CD14-positive monocyte (primary cell): ENCODE measurements around the gene NFRKB. TPM values are rescaled to one million over a fixed set of nuclear protein-coding genes. Genes with fewer than 3 reads are reported as not detected.

ENCODE experiments used
- DNase-seq, 3 donors: peaks; one replicate each; pipeline ENCODE4 v3.0.0-alpha.2; 2011 to 2022
- H2AFZ ChIP-seq: 2 replicates; pipeline ENCODE4 v1.6.0; 2012; ENCODE audit warnings: mild to moderate bottlenecking, low read depth, low read length, inconsistent platforms; ENCODE audit not compliant: insufficient read depth, poor library complexity, severe bottlenecking
- H3K27ac ChIP-seq, 2 donors: 1 replicate in 1 of 2; 2 replicates in 1 of 2; pipeline ENCODE4 v1.5.1; 2012 to 2013; ENCODE audit warnings: low read length in 2 of 2, control low read depth in 1 of 2, inconsistent platforms in 1 of 2, low read depth in 1 of 2, mild to moderate bottlenecking in 1 of 2
- H3K27me3 ChIP-seq, 2 donors: one replicate each; pipeline versions ENCODE4 v1.6.0 to v1.6.1; 2011 to 2013; ENCODE audit warnings: low read length in 2 of 2; ENCODE audit not compliant: control insufficient read depth in 2 of 2, insufficient read depth in 2 of 2
- H3K36me3 ChIP-seq, 2 donors: replicated peaks in 1 of 2; 1 replicate in 1 of 2; 2 replicates in 1 of 2; pipeline versions ENCODE4 v1.5.1 to v1.6.1; 2012 to 2013; ENCODE audit warnings: low read length in 2 of 2, control low read depth in 1 of 2, inconsistent platforms in 1 of 2, mild to moderate bottlenecking in 1 of 2; ENCODE audit not compliant: insufficient read depth in 2 of 2, control insufficient read depth in 1 of 2
- H3K4me1 ChIP-seq, 2 donors: 1 replicate in 1 of 2; 2 replicates in 1 of 2; pipeline versions ENCODE4 v1.5.1 to v1.6.1; 2012 to 2013; ENCODE audit warnings: low read length in 2 of 2, control low read depth in 1 of 2, inconsistent platforms in 1 of 2, mild to moderate bottlenecking in 1 of 2, moderate library complexity in 1 of 2; ENCODE audit not compliant: insufficient read depth in 2 of 2, control insufficient read depth in 1 of 2
- H3K4me2 ChIP-seq: replicated peaks from 2 replicates; pipeline ENCODE3; 2012; ENCODE audit warnings: low read length, moderate library complexity, mild to moderate bottlenecking; ENCODE audit not compliant: poor library complexity, severe bottlenecking; ENCODE audit errors: extremely low read depth
- H3K4me3 ChIP-seq, 3 experiments: fragments of 200-600 bp in 1 of 3; sonication (generic) in 1 of 3; replicated peaks in 1 of 3; 1 replicate in 2 of 3; 2 replicates in 1 of 3; pipeline ENCODE4 v1.5.1; 2011 to 2013; ENCODE audit warnings: low read length in 3 of 3, mild to moderate bottlenecking in 3 of 3, control low read depth in 2 of 3, low read depth in 2 of 3, inconsistent platforms in 1 of 3, moderate library complexity in 1 of 3
- H3K79me2 ChIP-seq: 2 replicates; pipeline ENCODE4 v1.6.0; 2012; ENCODE audit warnings: mild to moderate bottlenecking, control low read depth, inconsistent platforms, low read length, moderate library complexity; ENCODE audit not compliant: insufficient read depth
- H3K9ac ChIP-seq: 2 replicates; pipeline ENCODE4 v1.6.0; 2017; ENCODE audit warnings: low read length, mild to moderate bottlenecking; ENCODE audit not compliant: insufficient read depth, poor library complexity, severe bottlenecking
- H3K9me3 ChIP-seq, 2 donors: replicated peaks in 1 of 2; 1 replicate in 1 of 2; 2 replicates in 1 of 2; pipeline versions ENCODE4 v1.5.1 to v1.6.1; 2012 to 2013; ENCODE audit warnings: low read length in 2 of 2, control low read depth in 1 of 2; ENCODE audit not compliant: control insufficient read depth in 1 of 2, insufficient read depth in 1 of 2
- H4K20me1 ChIP-seq: 2 replicates; pipeline ENCODE4 v1.6.0; 2012; ENCODE audit warnings: mild to moderate bottlenecking, low read length, control low read depth, moderate library complexity; ENCODE audit not compliant: insufficient read depth
- H3K27ac Mint-ChIP-seq, 7 donors: one replicate each; pipeline ENCODE4 v1.8.0; 2020; ENCODE audit warnings: mild to moderate bottlenecking in 7 of 7, mixed read lengths in 7 of 7, moderate library complexity in 6 of 7, inconsistent platforms in 2 of 7
- H3K27me3 Mint-ChIP-seq, 3 donors: one replicate each; pipeline ENCODE4 v1.8.0; 2021 to 2022; ENCODE audit warnings: low read depth in 3 of 3, mild to moderate bottlenecking in 3 of 3, mixed read lengths in 3 of 3, moderate library complexity in 3 of 3, inconsistent platforms in 1 of 3
- H3K36me3 Mint-ChIP-seq, 2 donors: one replicate each; pipeline ENCODE4 v1.8.0; 2020; ENCODE audit warnings: mixed read lengths in 2 of 2, inconsistent platforms in 1 of 2, mild to moderate bottlenecking in 1 of 2
- H3K4me1 Mint-ChIP-seq: one replicate; pipeline ENCODE4 v1.8.0; 2020; ENCODE audit warnings: mild to moderate bottlenecking, mixed read lengths
- H3K4me3 Mint-ChIP-seq, 2 donors: one replicate each; pipeline ENCODE4 v1.8.0; 2020; ENCODE audit warnings: mild to moderate bottlenecking in 2 of 2, mixed read lengths in 2 of 2, moderate library complexity in 1 of 2
- H3K9me3 Mint-ChIP-seq, 7 donors: one replicate each; pipeline ENCODE4 v1.8.0; 2020 to 2022; ENCODE audit warnings: mixed read lengths in 7 of 7, mild to moderate bottlenecking in 6 of 7, moderate library complexity in 6 of 7, inconsistent platforms in 2 of 7
- WGBS: methylation state at CpG from one replicate; pipeline ENCODE4 v1.1.5; 2013; ENCODE audit warnings: missing lambda C conversion rate; ENCODE audit not compliant: insufficient coverage; 5-methylcytosine and 5-hydroxymethylcytosine counted together
- intact Hi-C, 2 donors: fragments of 100-400 bp; cut with micrococcal nuclease; formaldehyde crosslinking; loops; one replicate each; pipeline versions ENCODE4 v1.15.0 to v1.15.1; 2023
- polyA plus RNA-seq, 3 donors: library from polyadenylated mRNA; depleted of rRNA in 1 of 3; unstranded in 2 of 3; stranded (reverse) in 1 of 3; fragments of 300-500 nt in 2 of 3; fragments of >200 nt in 1 of 3; fragmentation: Illumina TruSeq in 2 of 3; gene quantifications; 1 replicate in 2 of 3; 2 replicates in 1 of 3; pipeline ENCODE4 v1.2.3, GENCODE V29; 2012 to 2021
- TF ChIP-seq, protein P1 (sequence below): fragments of 200-600 bp; IDR thresholded peaks from one replicate; pipeline ENCODE4 v1.8.0; 2022; ENCODE audit warnings: antibody characterized with exemption, mild to moderate bottlenecking

The NFRKB gene
- polyA plus RNA-seq, 3 donors = 5.8 to 25.6 (median 9.1) TPM

DNA sequence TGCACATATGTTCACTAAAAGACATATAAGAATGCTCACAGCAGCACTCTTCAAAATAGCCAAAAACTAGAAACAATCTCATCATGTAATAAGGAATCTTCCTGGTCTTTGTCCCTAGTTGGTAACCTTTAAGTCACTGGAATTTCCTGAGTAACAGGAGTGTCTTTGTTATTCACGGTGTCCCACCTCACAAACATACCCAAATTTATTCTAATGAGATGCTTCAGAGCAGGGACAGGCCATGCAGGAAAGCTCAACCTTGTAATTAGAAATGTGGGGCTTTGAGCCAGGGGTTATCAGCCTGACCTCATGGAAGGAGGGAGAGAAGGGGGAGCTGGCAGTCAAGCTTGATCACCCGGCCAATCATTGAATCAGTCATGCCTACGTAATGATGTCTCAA lies 40.3 kb upstream of the NFRKB start:
- TF ChIP-seq, protein P1, sequence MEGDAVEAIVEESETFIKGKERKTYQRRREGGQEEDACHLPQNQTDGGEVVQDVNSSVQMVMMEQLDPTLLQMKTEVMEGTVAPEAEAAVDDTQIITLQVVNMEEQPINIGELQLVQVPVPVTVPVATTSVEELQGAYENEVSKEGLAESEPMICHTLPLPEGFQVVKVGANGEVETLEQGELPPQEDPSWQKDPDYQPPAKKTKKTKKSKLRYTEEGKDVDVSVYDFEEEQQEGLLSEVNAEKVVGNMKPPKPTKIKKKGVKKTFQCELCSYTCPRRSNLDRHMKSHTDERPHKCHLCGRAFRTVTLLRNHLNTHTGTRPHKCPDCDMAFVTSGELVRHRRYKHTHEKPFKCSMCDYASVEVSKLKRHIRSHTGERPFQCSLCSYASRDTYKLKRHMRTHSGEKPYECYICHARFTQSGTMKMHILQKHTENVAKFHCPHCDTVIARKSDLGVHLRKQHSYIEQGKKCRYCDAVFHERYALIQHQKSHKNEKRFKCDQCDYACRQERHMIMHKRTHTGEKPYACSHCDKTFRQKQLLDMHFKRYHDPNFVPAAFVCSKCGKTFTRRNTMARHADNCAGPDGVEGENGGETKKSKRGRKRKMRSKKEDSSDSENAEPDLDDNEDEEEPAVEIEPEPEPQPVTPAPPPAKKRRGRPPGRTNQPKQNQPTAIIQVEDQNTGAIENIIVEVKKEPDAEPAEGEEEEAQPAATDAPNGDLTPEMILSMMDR = no peak
- Mint-ChIP-seq H3K4me3 (no peak overlapping the region), H3K36me3 (peaks cover 50 to 55% of the 10 kb centered on the region in 2 donors), H3K4me1 (peaks cover 11% of the 10 kb centered on the region), H3K27ac (no peak overlapping the region), H3K9me3 (no peaks in the 10 kb centered on the region), H3K27me3 (no peaks in the 10 kb centered on the region)
- H3K9ac ChIP-seq = no peak overlapping the region
- H3K4me2 ChIP-seq = no peak overlapping the region
- H3K79me2 ChIP-seq = no peaks in the 10 kb centered on the region
- H3K27ac ChIP-seq = no peak overlapping the region
- intact Hi-C loops = no loop called here
- no peak overlapping the region for H2AFZ ChIP-seq
- peaks cover 6 to 30% of the 10 kb centered on the region in 2 donors for H3K36me3 ChIP-seq
- DNase-seq = no peak
- peaks cover 9 to 10% of the 10 kb centered on the region in 2 donors for H3K4me1 ChIP-seq
- H3K9me3 ChIP-seq = no peaks in the 10 kb centered on the region
- no peak overlapping the region for H3K4me3 ChIP-seq
- no peaks in the 10 kb centered on the region for H3K27me3 ChIP-seq
- no peaks in the 10 kb centered on the region for H4K20me1 ChIP-seq
- no CpG with 5 or more reads among the region's 3 CpGs for WGBS

DNA sequence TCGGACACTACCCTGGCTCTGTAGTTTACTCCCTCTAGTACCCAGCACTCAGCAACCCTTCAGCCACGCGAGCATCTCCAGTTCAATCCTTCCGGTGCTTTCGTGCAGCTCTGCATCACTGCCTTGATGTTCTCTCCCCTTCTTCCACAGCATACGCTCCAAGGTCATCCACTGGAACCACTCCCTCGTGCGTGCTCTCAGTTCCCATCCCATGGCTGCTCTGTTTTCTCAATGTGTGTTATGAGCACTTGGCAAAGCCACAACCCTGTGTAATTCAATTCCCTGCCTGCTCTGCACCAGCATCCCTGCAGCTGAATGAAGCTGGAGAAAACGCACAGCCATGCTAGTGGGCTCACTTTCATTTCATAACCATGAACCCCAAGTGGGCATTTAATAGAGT lies 38.5 kb upstream of the NFRKB start:
- H3K4me3 ChIP-seq = no peak overlapping the region
- Mint-ChIP-seq H3K27ac (no peak overlapping the region), H3K4me1 (peaks cover 29% of the 10 kb centered on the region), H3K9me3 (no peaks in the 10 kb centered on the region), H3K27me3 (no peaks in the 10 kb centered on the region), H3K4me3 (no peak overlapping the region), H3K36me3 (peaks cover 40 to 47% of the 10 kb centered on the region in 2 donors)
- WGBS = 88% methylated on average over 8 of the region's 9 CpGs
- no peaks in the 10 kb centered on the region for H3K27me3 ChIP-seq
- H4K20me1 ChIP-seq = no peaks in the 10 kb centered on the region
- no peaks in the 10 kb centered on the region for H3K9me3 ChIP-seq
- peaks cover 26 to 29% of the 10 kb centered on the region in 2 donors for H3K4me1 ChIP-seq
- no peaks in the 10 kb centered on the region for H3K79me2 ChIP-seq
- H2AFZ ChIP-seq = no peak overlapping the region
- DNase-seq = no peak
- H3K36me3 ChIP-seq = peaks cover 6 to 21% of the 10 kb centered on the region in 2 donors
- no peak overlapping the region for H3K27ac ChIP-seq
- intact Hi-C loops = loop anchor here in 1 of 2 donors (5.0 kb wide), 1 partner anchor 33 kb away; no protein-coding TSS in a partner anchor
- TF ChIP-seq, protein P1 = no peak
- H3K9ac ChIP-seq = no peak overlapping the region
- no peak overlapping the region for H3K4me2 ChIP-seq
